ENCODE data around the gene DENND1B. TPM values are rescaled to one million over a fixed set of nuclear protein-coding genes. Genes with fewer than 3 reads are reported as not detected.

Gene DENND1B, protein sequence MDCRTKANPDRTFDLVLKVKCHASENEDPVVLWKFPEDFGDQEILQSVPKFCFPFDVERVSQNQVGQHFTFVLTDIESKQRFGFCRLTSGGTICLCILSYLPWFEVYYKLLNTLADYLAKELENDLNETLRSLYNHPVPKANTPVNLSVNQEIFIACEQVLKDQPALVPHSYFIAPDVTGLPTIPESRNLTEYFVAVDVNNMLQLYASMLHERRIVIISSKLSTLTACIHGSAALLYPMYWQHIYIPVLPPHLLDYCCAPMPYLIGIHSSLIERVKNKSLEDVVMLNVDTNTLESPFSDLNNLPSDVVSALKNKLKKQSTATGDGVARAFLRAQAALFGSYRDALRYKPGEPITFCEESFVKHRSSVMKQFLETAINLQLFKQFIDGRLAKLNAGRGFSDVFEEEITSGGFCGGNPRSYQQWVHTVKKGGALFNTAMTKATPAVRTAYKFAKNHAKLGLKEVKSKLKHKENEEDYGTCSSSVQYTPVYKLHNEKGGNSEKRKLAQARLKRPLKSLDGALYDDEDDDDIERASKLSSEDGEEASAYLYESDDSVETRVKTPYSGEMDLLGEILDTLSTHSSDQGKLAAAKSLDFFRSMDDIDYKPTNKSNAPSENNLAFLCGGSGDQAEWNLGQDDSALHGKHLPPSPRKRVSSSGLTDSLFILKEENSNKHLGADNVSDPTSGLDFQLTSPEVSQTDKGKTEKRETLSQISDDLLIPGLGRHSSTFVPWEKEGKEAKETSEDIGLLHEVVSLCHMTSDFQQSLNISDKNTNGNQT
- 10 to 100 TPM; 19.4 to 22.9 TPM for total RNA-seq

DNA sequence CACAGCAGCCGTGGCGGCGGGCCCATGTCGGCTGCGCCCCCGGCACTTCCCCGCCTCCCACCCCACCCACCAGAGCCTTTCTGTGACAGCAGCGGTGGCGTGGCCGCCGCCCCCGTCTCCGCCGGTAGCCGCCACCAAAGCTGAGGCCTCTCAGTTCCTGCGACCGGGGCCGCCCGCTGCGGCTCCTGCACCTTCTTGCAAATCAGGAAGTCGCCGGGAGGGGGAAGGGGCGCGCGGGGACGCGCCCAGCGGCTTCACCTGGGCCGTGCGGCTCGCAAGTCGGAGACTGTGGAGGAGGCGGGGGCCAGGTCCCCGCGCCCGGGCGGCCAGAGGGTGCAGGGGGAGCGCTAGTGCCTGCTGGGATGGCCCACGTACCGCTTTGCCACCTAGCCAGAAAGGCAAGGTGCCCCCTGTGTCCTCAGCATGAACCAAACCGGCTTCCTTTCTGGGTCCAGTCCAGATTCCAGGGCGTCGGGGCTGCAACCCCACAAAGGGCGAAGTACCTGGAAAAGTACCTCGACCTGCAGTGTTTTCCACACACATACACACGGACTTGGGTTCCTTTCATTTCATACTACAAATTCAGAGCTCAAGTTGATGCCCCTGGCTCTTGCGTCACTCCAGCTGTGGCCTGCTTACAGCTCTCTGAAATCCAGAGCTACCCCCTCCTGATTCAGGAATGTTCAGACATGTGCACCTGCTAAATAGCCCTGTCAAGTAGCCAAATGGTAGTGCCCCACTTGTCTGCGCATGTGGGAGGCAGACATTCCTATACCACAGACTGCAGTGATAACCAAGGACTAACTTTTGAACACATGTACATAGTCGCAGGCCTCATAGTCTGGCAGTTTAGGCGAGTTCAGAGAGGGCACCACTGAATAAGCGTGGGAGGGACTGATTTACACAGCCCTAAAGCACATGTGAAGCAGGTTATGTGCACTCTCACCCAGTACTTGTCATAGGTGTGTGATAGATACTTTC lies at the start of gene DENND1B:
Gene DENND1B, minus strand, starts transcription at position 199 of the 981 bp plus-strand sequence. CDS start 325 bp downstream, outside the sequence.

Other genes starting within 250 kb of the DENND1B start
- gene C1orf53, start 127.2 kb upstream of the DENND1B start, total RNA-seq: not detected
- not detected for gene LHX9, start 141.9 kb upstream of the DENND1B start, total RNA-seq

Measured in activated naive CD4-positive, alpha-beta T cell treated with anti-CD3 and anti-CD28 coated beads, Interleukin-2, amount 10 ng/mL, durations not matched to agents 5 hours and 36 hours (primary cell).